K562 (cell line): Measurements from ENCODE around the gene BPTF. TPM values are rescaled to one million over a fixed set of nuclear protein-coding genes. Genes with fewer than 3 reads are reported as not detected.
A peak's percentile ranks its signal among the peaks of the same experiment; 100 is the strongest.

Source experiments
- CBX8 ChIP-seq: fragments of 200-600 bp; sonication (generic); IDR thresholded peaks from 2 replicates; pipeline ENCODE4 v1.6.1; 2012; ENCODE audit warnings: borderline replicate concordance, mixed run types, low read depth, mild to moderate bottlenecking, moderate library complexity, mixed read lengths, low read length, control low read depth, inconsistent platforms; ENCODE audit not compliant: poor library complexity, severe bottlenecking; ENCODE audit errors: extremely low read depth
- CEBPG ChIP-seq, 3 experiments: fragments of 200-800 bp in 1 of 3; sonication (Bioruptor generic) in 1 of 3; sonication (generic) in 1 of 3; formaldehyde crosslinking in 1 of 3; IDR thresholded peaks in 2 of 3; conservative IDR thresholded peaks in 1 of 3; 2 replicates each; pipeline versions ENCODE4 v1.6.1 to v1.8.0; 2016 to 2022; ENCODE audit warnings: missing compliant biosample characterization in 2 of 3, missing genetic modification characterization in 2 of 3, mild to moderate bottlenecking in 1 of 3, missing genetic modification reagents in 1 of 3
- CLOCK ChIP-seq: fragments of 250-450 bp; sonication (Bioruptor Pico); IDR thresholded peaks from 2 replicates; pipeline ENCODE4 v1.4.0; 2020; ENCODE audit warnings: mild to moderate bottlenecking, moderate library complexity, borderline replicate concordance
- COPS2 ChIP-seq: fragments of 450-650 bp; conservative IDR thresholded peaks from 2 replicates; pipeline ENCODE4 v1.6.1; 2016; ENCODE audit warnings: mild to moderate bottlenecking, moderate library complexity
- CREB3 ChIP-seq: fragments of 450-650 bp; conservative IDR thresholded peaks from 2 replicates; pipeline ENCODE4 v1.6.1; 2016; ENCODE audit warnings: missing genetic modification characterization, low read depth, mild to moderate bottlenecking, missing compliant biosample characterization, moderate library complexity
- FOSL1 ChIP-seq: fragments of 200-800 bp; sonication (Bioruptor generic); conservative IDR thresholded peaks from 2 replicates; pipeline ENCODE4 v1.6.1; 2016; ENCODE audit warnings: missing genetic modification characterization, missing compliant biosample characterization
- FOXK2 ChIP-seq, 2 experiments: fragments of 450-650 bp; IDR thresholded peaks in 1 of 2; conservative IDR thresholded peaks in 1 of 2; 2 replicates each; pipeline ENCODE4 v1.6.1; 2016; ENCODE audit warnings: low read depth in 2 of 2, mild to moderate bottlenecking in 1 of 2
- FOXM1 ChIP-seq, 2 experiments: fragments of 450-650 bp in 1 of 2; sonication (generic) in 1 of 2; formaldehyde crosslinking in 1 of 2; IDR thresholded peaks; 2 replicates each; pipeline versions ENCODE4 v1.6.1 to v1.9.0; 2017 to 2022; ENCODE audit warnings: low read depth in 2 of 2, mild to moderate bottlenecking in 2 of 2, missing genetic modification reagents in 1 of 2, moderate library complexity in 1 of 2
- HNRNPUL1 ChIP-seq: fragments of 200-400 bp; formaldehyde crosslinking; IDR thresholded peaks from 2 replicates; pipeline ENCODE4 v1.6.1; 2017; ENCODE audit warnings: low read length
- KLF16 ChIP-seq: IDR thresholded peaks from 2 replicates; pipeline ENCODE4 v1.6.1; 2016; ENCODE audit warnings: antibody characterized with exemption
- MAFF ChIP-seq: IDR thresholded peaks from 2 replicates; pipeline ENCODE4 v1.6.1; 2012; ENCODE audit warnings: low read length, improper control_type of control experiment
- PYGO2 ChIP-seq: fragments of 450-650 bp; IDR thresholded peaks from 2 replicates; pipeline ENCODE4 v1.6.1; 2016; ENCODE audit warnings: mild to moderate bottlenecking, missing genetic modification characterization, moderate library complexity, missing compliant biosample characterization
- SIN3B ChIP-seq: fragments of 450-650 bp; IDR thresholded peaks from 2 replicates; pipeline ENCODE4 v1.6.1; 2017; ENCODE audit warnings: low read depth, mild to moderate bottlenecking, moderate library complexity
- SIRT6 ChIP-seq: IDR thresholded peaks from one replicate; pipeline ENCODE4 v1.6.1; 2012; ENCODE audit warnings: low read depth, mild to moderate bottlenecking, control low read depth, inconsistent platforms, low read length, moderate library complexity
- SNIP1 ChIP-seq: fragments of 450-650 bp; IDR thresholded peaks from 2 replicates; pipeline ENCODE4 v1.7.1; 2017; ENCODE audit warnings: low read depth, mild to moderate bottlenecking
- STAT5B ChIP-seq: fragments of 250-450 bp; sonication (Bioruptor Pico); IDR thresholded peaks from 2 replicates; pipeline ENCODE4 v1.8.0; 2021; ENCODE audit warnings: mild to moderate bottlenecking, inconsistent platforms
- THRAP3 ChIP-seq: fragments of 450-650 bp; IDR thresholded peaks from 2 replicates; pipeline ENCODE4 v1.6.1; 2016; ENCODE audit warnings: mild to moderate bottlenecking, inconsistent platforms, borderline replicate concordance
- ZNF324 ChIP-seq: fragments of 250-450 bp; sonication (Bioruptor Pico); IDR thresholded peaks from 2 replicates; pipeline ENCODE4 v1.4.0; 2020; ENCODE audit warnings: mild to moderate bottlenecking
- polyA plus RNA-seq, 8 experiments: library from polyadenylated mRNA; depleted of rRNA in 4 of 8; stranded (reverse) in 5 of 8; unstranded in 3 of 8; fragments of >200 nt; fragmentation: Nextera tagmentation in 2 of 8; fragmentation: Illumina TruSeq in 1 of 8; extraction: Ambion mirVana in 2 of 8; extraction: Trizol in 1 of 8; gene quantifications; 2 replicates each; pipeline versions ENCODE4 v1.2.1 to v1.2.3, GENCODE V29; 2011 to 2014; ENCODE audit warnings: inconsistent platforms in 1 of 8, missing spikeins in 1 of 8
- total RNA-seq, 7 experiments: library from RNA; depleted of rRNA in 6 of 7; stranded (reverse); fragments of >200 nt in 6 of 7; fragmentation: Illumina TruSeq in 2 of 7; extraction: Trizol in 2 of 7; gene quantifications; 2 replicates each; pipeline versions ENCODE4 v1.2.1 to v1.2.3, GENCODE V29; 2011 to 2021; ENCODE audit warnings: low replicate concordance in 1 of 7
- TF ChIP-seq, protein P1 (sequence below): sonication (generic); formaldehyde crosslinking; IDR thresholded peaks from 2 replicates; pipeline ENCODE4 v1.8.1; 2023; ENCODE audit warnings: mild to moderate bottlenecking, missing genetic modification reagents

The BPTF gene
- total and polyA plus RNA-seq, 9 of the 15 experiments (the other 6 are each of a cell fraction or from before 2014, with no cell fraction given), result 12.5 to 52.1 (median 26.9) TPM

- TF ChIP-seq STAT5B (CRISPR knock-in tag), result no peak
- TF ChIP-seq, protein P1, sequence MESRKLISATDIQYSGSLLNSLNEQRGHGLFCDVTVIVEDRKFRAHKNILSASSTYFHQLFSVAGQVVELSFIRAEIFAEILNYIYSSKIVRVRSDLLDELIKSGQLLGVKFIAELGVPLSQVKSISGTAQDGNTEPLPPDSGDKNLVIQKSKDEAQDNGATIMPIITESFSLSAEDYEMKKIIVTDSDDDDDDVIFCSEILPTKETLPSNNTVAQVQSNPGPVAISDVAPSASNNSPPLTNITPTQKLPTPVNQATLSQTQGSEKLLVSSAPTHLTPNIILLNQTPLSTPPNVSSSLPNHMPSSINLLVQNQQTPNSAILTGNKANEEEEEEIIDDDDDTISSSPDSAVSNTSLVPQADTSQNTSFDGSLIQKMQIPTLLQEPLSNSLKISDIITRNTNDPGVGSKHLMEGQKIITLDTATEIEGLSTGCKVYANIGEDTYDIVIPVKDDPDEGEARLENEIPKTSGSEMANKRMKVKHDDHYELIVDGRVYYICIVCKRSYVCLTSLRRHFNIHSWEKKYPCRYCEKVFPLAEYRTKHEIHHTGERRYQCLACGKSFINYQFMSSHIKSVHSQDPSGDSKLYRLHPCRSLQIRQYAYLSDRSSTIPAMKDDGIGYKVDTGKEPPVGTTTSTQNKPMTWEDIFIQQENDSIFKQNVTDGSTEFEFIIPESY, result no peak
- no peak for TF ChIP-seq MAFF
- TF ChIP-seq FOXM1 (IDR thresholded peaks at IDR 0.05; ENCODE audit: low read depth), result peak; percentile 82
- no peak for TF ChIP-seq FOXM1 (CRISPR knock-in tag; IDR thresholded peaks at IDR 0.05; ENCODE audit: low read depth)
- TF ChIP-seq SIN3B, result no peak
- TF ChIP-seq SIRT6, result no peak
- no peak for TF ChIP-seq HNRNPUL1
- no peak for TF ChIP-seq ZNF324 (CRISPR knock-in tag)
- TF ChIP-seq CEBPG (CRISPR knock-in tag; IDR thresholded peaks at IDR 0.05), result no peak
- TF ChIP-seq CEBPG (tag; conservative IDR thresholded peaks at IDR 0.05 in 1 of 2, IDR thresholded peaks at IDR 0.05 in 1 of 2), result no peak
- no peak for TF ChIP-seq SNIP1
- 0 out of 2 replicates have a peak, but pooled peaks have one; percentile 46 for TF ChIP-seq PYGO2 (tag)
- peak; percentile 54; the same call in 1 of the 2 replicates for TF ChIP-seq FOSL1 (tag)
- TF ChIP-seq FOXK2 (conservative IDR thresholded peaks at IDR 0.05 in 1 of 2, IDR thresholded peaks at IDR 0.05 in 1 of 2; ENCODE audit: low read depth in 2 of 2), result peak in 1 of 2 experiments; percentile 71; a peak in 2 of 4 replicates
- TF ChIP-seq KLF16, result peak; percentile 87
- no peak for TF ChIP-seq CREB3 (tag)
- TF ChIP-seq THRAP3, result no peak
- TF ChIP-seq CBX8, result no peak
- no peak for TF ChIP-seq COPS2
- TF ChIP-seq CLOCK, result no peak
Observed at GRCh38 chr17:67855504-67856324, 30.4 kb downstream of the BPTF start (continued).
